HG03571 (cell line): ENCODE measurements around the gene SASH1.

Experiments
- ATAC-seq: cut with Tn5 transposase; IDR thresholded peaks from one replicate; pipeline ENCODE4 v1.9.1; 2021; ENCODE audit not compliant: unreplicated experiment

The SASH1 gene

DNA sequence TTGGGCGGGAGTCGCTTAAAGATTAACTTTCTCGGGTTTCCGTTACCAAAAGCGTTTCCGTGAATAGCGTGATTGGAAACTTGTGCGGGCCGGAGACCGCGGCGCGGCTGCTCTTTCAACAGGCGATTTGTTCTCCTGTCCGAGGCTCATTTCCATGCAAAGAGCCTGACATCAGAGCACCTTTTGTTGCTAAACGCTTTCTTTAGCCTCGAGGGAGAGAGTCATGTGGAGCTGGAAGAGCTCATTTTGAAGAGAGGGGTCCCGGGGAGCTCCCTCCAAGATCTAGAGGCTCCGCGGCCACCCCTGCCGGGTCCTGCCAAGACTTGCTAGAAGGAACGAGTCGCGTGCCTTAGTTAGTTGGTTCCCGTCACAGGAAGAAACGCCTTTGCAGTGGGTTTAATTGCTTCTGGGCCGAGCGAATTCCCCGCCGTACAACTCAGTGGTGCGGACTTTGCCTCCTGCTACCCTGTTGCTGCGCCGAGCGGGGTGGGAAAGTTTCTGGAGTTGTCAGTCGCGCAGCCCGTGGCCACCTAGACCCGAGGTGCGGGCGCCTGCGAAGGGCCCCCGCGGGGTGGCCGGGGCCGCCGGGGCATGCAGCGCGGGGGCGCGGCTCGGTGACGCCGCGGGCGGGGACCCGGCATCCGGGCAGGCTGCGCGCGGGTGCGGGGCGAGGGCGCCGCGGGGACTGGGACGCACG lies at the start of gene SASH1:
SASH1 (plus strand) TSS at position 489 of the 697 bp plus-strand sequence. CDS start 230 bp downstream, outside the sequence.
- ATAC-seq: peak; percentile 83

DNA sequence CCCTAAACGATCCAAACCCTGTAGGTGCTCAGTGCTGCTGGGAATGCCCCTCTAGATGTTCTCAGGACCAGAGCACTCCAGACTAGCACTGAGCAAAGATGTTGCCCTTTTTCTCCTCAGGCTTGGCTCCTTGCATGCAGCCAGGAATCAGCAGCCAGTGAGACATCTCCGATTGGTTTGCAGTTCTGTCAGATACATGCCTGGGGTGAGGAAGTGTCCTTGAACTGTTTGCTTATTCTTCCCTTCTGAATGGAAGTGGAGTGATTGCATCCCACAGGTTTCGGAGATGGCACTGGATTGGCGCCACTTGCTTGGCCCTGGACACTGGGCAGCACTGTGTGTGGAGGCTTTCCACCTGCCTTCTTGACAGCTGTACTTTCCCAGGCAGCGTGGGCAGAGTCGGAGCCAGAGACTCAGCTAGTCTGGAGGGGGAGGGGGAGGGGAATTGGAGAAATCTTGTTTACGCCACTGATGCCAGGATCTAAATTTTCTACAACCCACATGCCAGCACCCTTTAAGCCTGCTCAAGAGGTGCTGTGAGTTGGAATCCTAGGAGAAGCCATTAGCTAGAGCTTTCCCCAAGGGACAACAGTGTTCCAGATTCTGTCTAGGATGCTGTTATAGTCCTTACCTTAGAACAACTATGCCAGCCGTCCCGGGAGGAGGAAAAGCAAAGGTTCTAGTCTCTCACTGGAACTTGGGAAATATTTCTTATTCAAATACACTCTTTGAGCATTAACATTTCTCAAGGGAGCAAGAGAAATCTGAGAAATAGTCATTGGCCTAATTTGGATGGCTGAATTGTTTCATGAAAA lies 49.2 kb upstream of the SASH1 start:
- ATAC-seq: no peak

DNA sequence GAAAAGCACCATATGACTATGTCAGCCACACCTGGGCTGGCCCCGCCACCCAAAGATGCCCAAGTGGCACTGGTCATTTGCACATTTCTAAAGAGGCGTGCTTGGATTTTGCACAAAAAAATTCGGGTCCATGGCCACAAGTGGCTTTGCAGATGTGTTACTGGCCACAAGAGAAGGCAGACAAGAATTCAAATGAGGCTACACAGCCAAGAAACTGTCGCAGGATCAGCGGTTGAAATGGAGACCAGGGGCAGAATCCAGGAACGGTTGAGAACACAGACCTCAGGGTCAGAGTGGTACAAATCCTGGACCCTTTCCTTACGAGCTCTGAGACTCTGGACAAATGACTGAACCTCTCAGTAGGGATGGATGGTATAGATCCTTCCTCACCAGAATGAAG lies 48.6 kb upstream of the SASH1 start:
- ATAC-seq: no peak

GRCh38 chr6:148295261-148295887 lies 47.3 kb upstream of the SASH1 start:
- no peak for ATAC-seq

- ATAC-seq: no peak
Measured at GRCh38 chr6:148296771-148297170, 45.9 kb upstream of the SASH1 start.

GRCh38 chr6:148298683-148299082 lies 44.0 kb upstream of the SASH1 start:
- ATAC-seq: no peak

GRCh38 chr6:148303616-148304015 lies 39.0 kb upstream of the SASH1 start:
- no peak for ATAC-seq

GRCh38 chr6:148304976-148305375 lies 37.7 kb upstream of the SASH1 start:
- ATAC-seq: no peak

GRCh38 chr6:148306286-148306685 lies 36.4 kb upstream of the SASH1 start:
- ATAC-seq: no peak

DNA sequence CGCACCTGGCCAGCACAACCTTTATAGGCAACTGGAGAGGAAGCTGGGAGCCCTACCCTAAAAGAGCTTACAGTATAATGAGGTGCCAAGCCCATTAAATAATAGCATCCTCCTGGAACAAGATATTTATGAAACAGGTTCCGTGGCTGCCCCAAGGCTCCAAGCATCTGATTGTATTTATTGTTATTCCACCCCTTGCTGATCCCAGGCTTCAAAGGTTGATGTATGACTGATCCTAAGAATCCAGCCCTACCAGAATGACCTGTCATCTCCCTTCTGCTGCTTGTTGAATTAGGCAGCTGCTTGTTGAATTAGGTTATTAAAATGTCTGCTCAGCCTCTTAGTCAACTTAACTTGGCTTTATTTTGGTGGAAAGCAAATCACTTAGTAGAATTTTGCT lies 35.2 kb upstream of the SASH1 start:
- ATAC-seq: no peak

GRCh38 chr6:148309301-148309700 lies 33.3 kb upstream of the SASH1 start:
- ATAC-seq: no peak

DNA sequence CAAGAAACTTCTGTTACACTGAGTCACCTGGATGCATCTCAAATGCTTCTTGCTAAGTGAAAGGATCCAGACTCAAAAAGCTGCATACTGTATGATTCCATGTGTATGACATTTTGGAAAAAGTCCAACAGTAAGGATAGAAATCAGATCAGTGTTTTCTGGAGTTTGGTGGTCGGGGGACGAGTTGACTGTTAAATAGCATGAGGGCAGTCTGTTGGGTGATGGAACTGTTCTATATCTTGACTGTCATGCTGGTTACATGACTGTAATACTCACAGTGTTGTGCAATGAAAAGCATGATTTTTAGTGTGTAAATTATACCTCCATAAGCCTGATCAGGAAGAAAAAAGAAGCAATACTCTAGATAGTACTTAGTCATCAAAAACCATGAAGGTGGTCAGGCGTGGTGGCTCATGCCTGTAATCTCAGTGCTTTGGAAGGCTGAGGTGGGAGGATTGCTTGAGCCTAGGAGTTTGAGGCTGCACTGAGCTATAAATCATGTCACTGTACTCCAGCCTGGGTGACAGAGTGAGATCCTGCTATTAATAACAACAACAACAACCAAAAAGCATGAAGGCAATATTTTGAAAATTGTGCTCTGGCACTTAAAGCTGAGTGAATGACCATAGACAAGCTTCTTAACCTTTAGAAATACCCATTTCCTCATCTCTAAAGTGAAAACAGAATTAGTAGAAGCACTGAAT lies 30.5 kb upstream of the SASH1 start:
- ATAC-seq: no peak

DNA sequence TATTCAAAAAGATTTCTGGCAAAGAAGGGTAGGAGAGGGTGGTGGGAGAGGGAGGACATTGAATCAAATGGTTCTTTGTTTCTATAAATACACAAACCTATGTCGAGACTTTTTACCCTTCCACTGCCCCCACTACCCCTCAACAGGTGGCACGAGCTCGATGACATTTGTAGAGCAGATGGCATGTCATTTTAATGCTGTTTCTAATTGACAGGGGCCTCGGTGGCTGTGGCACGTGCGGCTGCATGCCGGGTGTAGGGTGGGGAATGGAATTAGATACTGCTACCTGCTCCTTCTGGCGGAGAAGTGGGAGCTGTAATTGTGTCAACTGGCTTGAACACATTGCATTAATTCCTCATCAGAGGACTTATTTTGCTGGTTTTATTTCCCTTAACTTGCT lies 29.1 kb upstream of the SASH1 start:
- ATAC-seq: no peak

DNA sequence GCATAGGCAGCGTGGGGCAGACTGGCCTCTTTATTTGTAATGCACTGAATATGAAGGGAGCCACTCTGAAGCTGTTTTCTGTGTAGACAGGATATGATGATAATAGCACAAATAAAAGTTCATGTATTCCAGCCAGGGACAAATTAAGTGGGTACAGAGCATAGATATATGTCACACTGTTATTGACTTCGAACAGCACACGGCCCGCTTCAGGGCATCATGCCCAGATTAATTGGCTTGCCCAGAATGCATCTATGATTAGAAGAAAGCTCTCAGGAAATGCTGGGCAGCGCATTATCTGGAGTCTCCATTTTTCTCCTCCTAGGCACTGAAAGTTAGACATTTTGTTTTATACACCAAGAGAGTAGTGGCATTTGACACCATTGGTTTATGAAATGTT lies 26.3 kb upstream of the SASH1 start:
- ATAC-seq: no peak

GRCh38 chr6:148317051-148317450 lies 25.6 kb upstream of the SASH1 start:
- ATAC-seq: no peak

GRCh38 chr6:148317739-148318138 lies 24.9 kb upstream of the SASH1 start:
- ATAC-seq: no peak

DNA sequence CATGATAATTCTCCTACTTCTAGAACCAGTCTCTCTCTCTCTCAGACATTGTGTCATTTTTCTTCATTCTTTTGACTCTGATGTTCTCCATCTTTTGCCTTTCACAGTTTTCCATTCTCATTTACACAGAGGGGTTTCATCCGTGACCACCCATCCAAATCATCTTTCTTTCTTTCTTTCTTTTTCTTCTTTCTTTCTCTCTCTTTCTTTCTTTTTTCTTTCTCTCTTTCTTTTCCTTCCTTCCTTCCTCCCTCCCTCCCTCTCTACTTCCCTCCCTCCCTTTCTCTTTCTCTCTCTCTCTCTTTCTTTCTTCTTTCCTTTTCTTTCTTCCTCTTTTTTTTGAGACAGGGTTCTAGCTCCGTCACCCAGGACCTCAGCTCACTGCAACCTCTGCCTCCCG lies 19.9 kb upstream of the SASH1 start:
- no peak for ATAC-seq

- no peak for ATAC-seq
Measured at GRCh38 chr6:148323344-148323743, 19.3 kb upstream of the SASH1 start.

- no peak for ATAC-seq
Measured at GRCh38 chr6:148324297-148324985, 18.2 kb upstream of the SASH1 start.

DNA sequence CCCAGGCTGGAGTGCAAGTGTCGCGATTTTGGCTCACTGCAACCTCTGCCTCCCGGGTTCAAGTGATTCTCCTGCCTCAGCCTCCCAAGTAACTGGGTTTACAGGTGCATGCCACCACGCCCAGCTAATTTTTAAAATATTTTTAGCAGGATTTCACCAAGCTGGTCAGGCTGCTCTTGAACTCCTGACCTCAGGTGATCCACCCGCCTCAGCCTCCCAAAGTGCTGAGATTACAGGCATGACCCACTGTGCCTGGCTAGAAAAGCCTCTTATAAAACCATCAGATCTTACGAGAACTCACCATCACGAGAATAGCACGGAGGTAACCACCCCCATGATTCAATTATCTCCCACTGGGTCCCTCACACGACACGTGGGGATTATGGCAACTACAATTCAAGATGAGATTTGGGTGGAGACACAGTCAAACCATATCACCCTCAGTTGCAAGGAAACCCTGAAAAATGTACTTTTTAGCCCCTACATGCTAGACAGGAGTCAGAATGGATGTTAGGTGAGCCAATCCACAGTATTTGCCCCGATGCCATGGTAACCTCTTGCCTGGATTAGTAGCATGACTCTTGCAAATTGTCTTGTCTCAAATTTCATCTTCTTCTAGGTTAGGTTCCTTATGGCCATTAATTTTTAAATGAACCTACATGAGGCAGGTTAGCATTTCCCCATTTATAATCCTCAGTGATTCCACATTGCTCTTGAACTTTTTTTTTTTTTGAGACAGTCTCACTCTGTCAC lies 17.1 kb upstream of the SASH1 start:
- ATAC-seq: no peak
